Measurements from ENCODE around the gene GCC2.

- TF ChIP-seq CTCF (IDR thresholded peaks at IDR 0.05; ENCODE audit: insufficient read depth, low read depth, low read length) (no peak), EZH2 (IDR thresholded peaks at IDR 0.05; ENCODE audit: insufficient read depth, low read length) (no peak)
Measured at GRCh38 chr2:108534584-108535356, 85.8 kb downstream of the GCC2 start.
